Esophagus (tissue), 2 donors: ENCODE results near the gene FMNL2. TPM values are rescaled to one million over a fixed set of nuclear protein-coding genes. Genes with fewer than 3 reads are reported as not detected.

Source experiments
- H3K27ac ChIP-seq, 2 donors: one replicate each; pipeline ENCODE4 v1.5.1; 2013; ENCODE audit warnings: low read depth in 2 of 2, mild to moderate bottlenecking in 2 of 2, inconsistent platforms in 1 of 2, low read length in 1 of 2, moderate library complexity in 1 of 2
- H3K27me3 ChIP-seq, 2 donors: one replicate each; pipeline ENCODE4 v1.6.1; 2013; ENCODE audit warnings: low read length in 2 of 2, control low read depth in 1 of 2, mild to moderate bottlenecking in 1 of 2; ENCODE audit not compliant: insufficient read depth in 2 of 2, control insufficient read depth in 1 of 2
- H3K36me3 ChIP-seq, 2 donors: one replicate each; pipeline ENCODE4 v1.6.1; 2013; ENCODE audit warnings: low read length in 1 of 2; ENCODE audit not compliant: control insufficient read depth in 2 of 2, insufficient read depth in 2 of 2
- H3K4me1 ChIP-seq, 2 donors: one replicate each; pipeline ENCODE4 v1.6.1; 2013; ENCODE audit warnings: low read length in 1 of 2; ENCODE audit not compliant: control insufficient read depth in 2 of 2, insufficient read depth in 2 of 2
- H3K4me3 ChIP-seq, 2 donors: one replicate each; pipeline ENCODE4 v1.5.1; 2013; ENCODE audit warnings: low read length in 2 of 2, mild to moderate bottlenecking in 2 of 2, low read depth in 1 of 2, moderate library complexity in 1 of 2
- H3K9me3 ChIP-seq, 2 donors: one replicate each; pipeline ENCODE4 v1.6.1; 2013; ENCODE audit warnings: mild to moderate bottlenecking in 2 of 2, low read depth in 1 of 2, low read length in 1 of 2, moderate library complexity in 1 of 2; ENCODE audit not compliant: control insufficient read depth in 2 of 2, insufficient read depth in 1 of 2
- WGBS, 2 donors: extraction: QIAGEN DNeasy Blood & Tissue Kit; methylation state at CpG; one replicate each; pipeline ENCODE4 v1.1.7; 2013; 5-methylcytosine and 5-hydroxymethylcytosine counted together
- polyA plus RNA-seq, 2 donors: library from polyadenylated mRNA; stranded (reverse); fragments of 200-250 nt; gene quantifications; one replicate each; pipeline ENCODE4 v1.2.3, GENCODE V29; 2013
- donor health status: healthy with polysubstance abuse.
- donor health status: Bipolar disorder and iron deficiency.

Gene FMNL2
- polyA plus RNA-seq, 2 donors: 4.2 to 5.3 TPM

DNA sequence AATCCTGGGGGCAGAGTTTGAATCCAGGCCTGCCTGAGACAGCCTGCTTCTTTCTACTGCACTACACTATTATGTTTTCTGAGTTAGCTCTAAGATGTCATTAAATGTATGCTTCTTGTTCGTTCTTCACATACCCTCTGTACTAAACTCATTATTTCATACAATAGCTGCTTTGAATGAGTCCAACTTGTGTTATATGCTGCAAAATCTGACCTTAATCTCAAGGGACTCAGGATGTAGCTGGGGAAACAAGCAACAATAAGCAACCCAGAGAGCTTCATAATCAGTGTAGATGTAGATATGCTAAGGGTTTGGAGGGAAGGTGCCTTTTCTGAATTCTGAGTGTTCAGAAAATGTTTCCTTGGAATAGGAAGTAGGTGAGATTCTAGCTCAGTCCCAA, 14.4 kb downstream of the FMNL2 start:
- 77 to 82% methylated on average over 1 of the region's 1 CpG for WGBS, 2 donors
- H3K36me3 ChIP-seq: no peaks in the 10 kb centered on the region
- H3K9me3 ChIP-seq: no peaks in the 10 kb centered on the region
- H3K27ac ChIP-seq: no peak overlapping the region
- H3K27me3 ChIP-seq: no peaks in the 10 kb centered on the region
- H3K4me3 ChIP-seq: no peak overlapping the region
- no peaks in the 10 kb centered on the region for H3K4me1 ChIP-seq

DNA sequence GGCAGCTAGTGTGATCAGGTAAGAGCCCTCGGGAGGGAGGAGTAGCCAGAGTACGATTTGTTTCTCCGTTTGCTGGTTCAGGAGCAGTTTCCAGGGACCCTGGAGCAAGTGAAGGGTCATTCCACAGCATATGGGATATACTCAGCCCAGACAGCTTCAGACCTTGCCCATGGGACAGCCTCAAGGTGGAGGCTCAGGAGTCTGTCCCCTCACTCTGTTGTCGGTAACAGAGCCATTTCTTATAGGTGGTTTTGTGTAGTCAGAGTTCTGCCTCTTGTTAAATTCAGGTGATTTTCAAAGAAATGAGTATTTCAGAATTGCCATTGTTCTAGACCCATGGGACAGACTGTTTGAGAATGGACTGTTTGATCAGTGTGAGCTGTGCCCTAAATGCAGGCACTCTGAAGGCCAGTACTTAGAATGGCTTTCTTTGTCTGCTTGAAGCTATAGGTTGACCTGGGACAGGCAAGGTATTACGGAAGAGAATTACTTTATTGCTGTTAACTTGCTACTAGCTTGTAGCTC, 15.2 kb downstream of the FMNL2 start:
- Histone ChIP-seq H3K4me1 (no peaks in the 10 kb centered on the region), H3K27ac (no peak overlapping the region), H3K27me3 (no peaks in the 10 kb centered on the region), H3K36me3 (no peaks in the 10 kb centered on the region), H3K4me3 (no peak overlapping the region), H3K9me3 (no peaks in the 10 kb centered on the region)
- 96 to 97% methylated on average over 5 of the region's 5 CpGs for WGBS, 2 donors

- H3K27ac ChIP-seq: no peak overlapping the region
- no peak overlapping the region for H3K4me3 ChIP-seq
- H3K27me3 ChIP-seq: no peaks in the 10 kb centered on the region
- H3K36me3 ChIP-seq: no peaks in the 10 kb centered on the region
- no peaks in the 10 kb centered on the region for H3K4me1 ChIP-seq
- H3K9me3 ChIP-seq: no peaks in the 10 kb centered on the region
Observed at GRCh38 chr2:152352616-152353015, 17.6 kb downstream of the FMNL2 start.

- H3K36me3 ChIP-seq: no peaks in the 10 kb centered on the region
- 72 to 97% methylated on average over 2 of the region's 2 CpGs for WGBS, 2 donors
- H3K9me3 ChIP-seq: no peaks in the 10 kb centered on the region
- H3K27me3 ChIP-seq: no peaks in the 10 kb centered on the region
- H3K4me1 ChIP-seq: no peaks in the 10 kb centered on the region
- H3K4me3 ChIP-seq: no peak overlapping the region
- H3K27ac ChIP-seq: no peak overlapping the region
Observed at GRCh38 chr2:152353364-152353763, 18.4 kb downstream of the FMNL2 start.

- 47 to 60% methylated on average over 4 of the region's 4 CpGs for WGBS, 2 donors
- no peaks in the 10 kb centered on the region for H3K9me3 ChIP-seq
- no peaks in the 10 kb centered on the region for H3K4me1 ChIP-seq
- no peak overlapping the region for H3K4me3 ChIP-seq
- H3K27ac ChIP-seq: no peak overlapping the region
- no peaks in the 10 kb centered on the region for H3K27me3 ChIP-seq
- H3K36me3 ChIP-seq: no peaks in the 10 kb centered on the region
Observed at GRCh38 chr2:152354069-152354755, 19.2 kb downstream of the FMNL2 start.

- no peak overlapping the region for H3K4me3 ChIP-seq
- H3K27me3 ChIP-seq: peaks cover 0 to 2% of the 10 kb centered on the region in 2 donors
- WGBS, 2 donors: 24 to 51% methylated on average over 3 of the region's 3 CpGs
- H3K27ac ChIP-seq: no peak overlapping the region
- no peaks in the 10 kb centered on the region for H3K4me1 ChIP-seq
- no peaks in the 10 kb centered on the region for H3K36me3 ChIP-seq
- H3K9me3 ChIP-seq: no peaks in the 10 kb centered on the region
Observed at GRCh38 chr2:152354909-152355308, 19.9 kb downstream of the FMNL2 start.

GRCh38 chr2:152355409-152355831, 20.4 kb downstream of the FMNL2 start:
- Histone ChIP-seq H3K27ac (no peak overlapping the region), H3K36me3 (no peaks in the 10 kb centered on the region), H3K9me3 (no peaks in the 10 kb centered on the region), H3K4me1 (no peaks in the 10 kb centered on the region), H3K27me3 (peaks cover 0 to 3% of the 10 kb centered on the region in 2 donors), H3K4me3 (no peak overlapping the region)
- 65% methylated on average over 2 of the region's 2 CpGs for WGBS, 2 donors

DNA sequence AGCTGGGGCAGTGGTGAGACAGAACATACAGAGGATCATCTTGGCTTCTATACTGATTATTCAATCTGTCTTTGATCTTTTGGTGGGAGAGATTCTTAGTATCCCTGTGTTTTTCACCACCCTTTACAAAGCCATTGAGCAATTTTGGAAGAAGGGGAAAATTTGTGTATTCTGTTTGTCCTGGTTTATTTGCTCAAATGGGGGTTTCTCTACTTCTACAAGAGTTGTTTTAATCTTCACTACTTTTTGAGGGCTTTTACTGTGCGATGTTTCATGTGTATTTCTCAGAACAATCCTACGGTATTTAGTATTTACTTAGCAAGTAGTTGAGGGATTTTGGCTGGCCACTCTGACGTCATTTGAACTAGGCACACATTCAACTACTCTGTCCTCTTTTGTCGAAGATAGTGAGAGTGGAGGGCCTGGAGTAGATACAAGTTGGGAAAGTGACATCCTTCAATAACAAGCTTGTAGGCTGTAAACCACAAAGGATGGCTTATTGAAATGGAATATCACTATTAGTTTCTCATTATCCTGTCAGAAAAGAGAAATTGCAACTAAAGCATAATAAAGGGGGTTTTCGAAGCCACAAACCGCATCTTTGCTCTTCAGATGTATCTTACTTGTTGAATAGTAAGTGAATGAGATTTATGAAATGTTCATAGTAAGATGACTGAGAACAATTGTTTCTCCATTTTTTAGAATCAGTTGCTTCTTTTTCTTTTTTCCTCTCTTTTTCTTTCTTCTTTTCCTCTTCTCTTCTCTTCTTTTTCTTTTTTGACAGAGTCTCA, 24.8 kb downstream of the FMNL2 start:
- Histone ChIP-seq H3K27me3 (peaks cover 0 to 3% of the 10 kb centered on the region in 2 donors), H3K4me1 (no peaks in the 10 kb centered on the region), H3K36me3 (no peaks in the 10 kb centered on the region), H3K4me3 (no peak overlapping the region), H3K27ac (no peak overlapping the region), H3K9me3 (no peaks in the 10 kb centered on the region)
- WGBS, 2 donors: 79 to 83% methylated on average over 6 of the region's 6 CpGs

DNA sequence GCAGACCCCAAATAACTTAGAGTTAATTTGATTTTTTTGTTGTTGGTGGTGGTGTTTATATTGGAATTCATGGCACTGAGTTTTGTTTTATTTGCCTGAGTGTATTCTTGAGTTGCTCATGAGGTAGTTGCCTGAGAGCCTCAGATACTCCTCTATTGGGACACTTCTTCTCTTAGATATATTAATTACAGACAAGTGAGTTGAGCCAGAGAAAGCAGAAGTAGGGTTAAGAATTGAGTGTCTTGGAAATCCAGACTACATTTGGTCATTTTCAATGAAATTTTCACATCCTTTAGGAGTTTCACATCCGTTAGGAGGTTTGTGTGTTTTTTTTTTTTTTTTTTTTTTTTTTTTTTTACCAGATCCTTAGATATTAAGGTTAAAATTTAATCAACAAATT, 29.0 kb downstream of the FMNL2 start:
- no peak overlapping the region for H3K4me3 ChIP-seq
- H3K27me3 ChIP-seq: peaks cover 0 to 3% of the 10 kb centered on the region in 2 donors
- no peaks in the 10 kb centered on the region for H3K4me1 ChIP-seq
- 83 to 94% methylated on average over 1 of the region's 1 CpG for WGBS, 2 donors
- H3K27ac ChIP-seq: no peak overlapping the region
- no peaks in the 10 kb centered on the region for H3K9me3 ChIP-seq
- H3K36me3 ChIP-seq: no peaks in the 10 kb centered on the region
